ENCODE measurements around the gene PDGFB.

DNA sequence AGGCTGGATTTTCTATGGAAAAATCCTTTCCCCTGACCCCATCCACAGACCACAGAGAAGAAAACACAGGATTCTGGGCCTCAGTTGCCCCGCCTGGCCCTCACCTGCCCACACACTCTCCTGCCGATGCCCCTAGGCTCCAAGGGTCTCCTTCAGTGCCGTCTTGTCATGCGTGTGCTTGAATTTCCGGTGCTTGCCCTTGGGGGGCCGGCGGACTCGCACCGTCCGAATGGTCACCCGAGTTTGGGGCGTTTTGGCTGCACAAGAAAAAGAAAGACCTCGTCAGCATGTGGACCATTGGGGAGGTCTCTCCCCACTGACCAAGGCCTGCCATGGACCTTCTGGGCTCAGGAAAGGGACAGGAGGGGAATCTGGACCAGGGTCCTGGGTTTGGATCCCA lies 19.2 kb downstream of the PDGFB start:
- TF ChIP-seq, protein P1, sequence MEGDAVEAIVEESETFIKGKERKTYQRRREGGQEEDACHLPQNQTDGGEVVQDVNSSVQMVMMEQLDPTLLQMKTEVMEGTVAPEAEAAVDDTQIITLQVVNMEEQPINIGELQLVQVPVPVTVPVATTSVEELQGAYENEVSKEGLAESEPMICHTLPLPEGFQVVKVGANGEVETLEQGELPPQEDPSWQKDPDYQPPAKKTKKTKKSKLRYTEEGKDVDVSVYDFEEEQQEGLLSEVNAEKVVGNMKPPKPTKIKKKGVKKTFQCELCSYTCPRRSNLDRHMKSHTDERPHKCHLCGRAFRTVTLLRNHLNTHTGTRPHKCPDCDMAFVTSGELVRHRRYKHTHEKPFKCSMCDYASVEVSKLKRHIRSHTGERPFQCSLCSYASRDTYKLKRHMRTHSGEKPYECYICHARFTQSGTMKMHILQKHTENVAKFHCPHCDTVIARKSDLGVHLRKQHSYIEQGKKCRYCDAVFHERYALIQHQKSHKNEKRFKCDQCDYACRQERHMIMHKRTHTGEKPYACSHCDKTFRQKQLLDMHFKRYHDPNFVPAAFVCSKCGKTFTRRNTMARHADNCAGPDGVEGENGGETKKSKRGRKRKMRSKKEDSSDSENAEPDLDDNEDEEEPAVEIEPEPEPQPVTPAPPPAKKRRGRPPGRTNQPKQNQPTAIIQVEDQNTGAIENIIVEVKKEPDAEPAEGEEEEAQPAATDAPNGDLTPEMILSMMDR (IDR thresholded peaks at IDR 0.05 in 2 of 3, conservative IDR thresholded peaks at IDR 0.05 in 1 of 3; ENCODE audit: borderline replicate concordance in 1 of 3, insufficient read depth in 1 of 3, low read depth in 2 of 3, low read length in 2 of 3): no peak
- no peak for TF ChIP-seq RAD21 (IDR thresholded peaks at IDR 0.05; ENCODE audit: low read depth)
- TF ChIP-seq EZH2 (IDR thresholded peaks at IDR 0.05): no peak
- TF ChIP-seq, protein P2, sequence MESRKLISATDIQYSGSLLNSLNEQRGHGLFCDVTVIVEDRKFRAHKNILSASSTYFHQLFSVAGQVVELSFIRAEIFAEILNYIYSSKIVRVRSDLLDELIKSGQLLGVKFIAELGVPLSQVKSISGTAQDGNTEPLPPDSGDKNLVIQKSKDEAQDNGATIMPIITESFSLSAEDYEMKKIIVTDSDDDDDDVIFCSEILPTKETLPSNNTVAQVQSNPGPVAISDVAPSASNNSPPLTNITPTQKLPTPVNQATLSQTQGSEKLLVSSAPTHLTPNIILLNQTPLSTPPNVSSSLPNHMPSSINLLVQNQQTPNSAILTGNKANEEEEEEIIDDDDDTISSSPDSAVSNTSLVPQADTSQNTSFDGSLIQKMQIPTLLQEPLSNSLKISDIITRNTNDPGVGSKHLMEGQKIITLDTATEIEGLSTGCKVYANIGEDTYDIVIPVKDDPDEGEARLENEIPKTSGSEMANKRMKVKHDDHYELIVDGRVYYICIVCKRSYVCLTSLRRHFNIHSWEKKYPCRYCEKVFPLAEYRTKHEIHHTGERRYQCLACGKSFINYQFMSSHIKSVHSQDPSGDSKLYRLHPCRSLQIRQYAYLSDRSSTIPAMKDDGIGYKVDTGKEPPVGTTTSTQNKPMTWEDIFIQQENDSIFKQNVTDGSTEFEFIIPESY (IDR thresholded peaks at IDR 0.05; ENCODE audit: extremely low read depth, insufficient replicate concordance, low read length): no peak
- TF ChIP-seq, protein P3, sequence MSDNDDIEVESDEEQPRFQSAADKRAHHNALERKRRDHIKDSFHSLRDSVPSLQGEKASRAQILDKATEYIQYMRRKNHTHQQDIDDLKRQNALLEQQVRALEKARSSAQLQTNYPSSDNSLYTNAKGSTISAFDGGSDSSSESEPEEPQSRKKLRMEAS (IDR thresholded peaks at IDR 0.05): no peak
- no peak for TF ChIP-seq ZNF274 (IDR thresholded peaks at IDR 0.05; ENCODE audit: low read depth, low read length)
- TF ChIP-seq REST (IDR thresholded peaks at IDR 0.05; ENCODE audit: low read depth): no peak

Measured in HCT116 (cell line).